ENCODE measurements around the gene CACNA2D1.

CACNA2D1 gene

DNA sequence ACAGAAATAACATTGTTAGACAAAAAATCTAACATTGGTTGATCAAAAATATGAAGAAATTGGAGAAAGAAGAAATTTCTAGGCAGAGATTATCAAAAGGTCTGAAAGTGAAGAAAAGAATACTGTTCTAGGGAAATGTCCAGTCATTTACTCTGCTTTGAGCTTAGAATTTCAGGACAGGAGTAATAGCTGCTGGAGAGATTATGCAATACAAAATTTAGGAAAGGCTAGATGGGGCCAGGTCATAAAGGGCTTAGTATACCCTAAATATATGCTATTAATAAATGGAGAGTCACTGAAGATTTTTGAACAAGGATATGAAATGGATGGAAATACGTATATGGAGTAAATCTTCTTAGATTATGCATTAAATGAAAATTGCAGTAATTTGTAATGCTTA is 279.2 kb downstream of the CACNA2D1 start:
- no peak for DNase-seq (ENCODE audit: low read depth in 2 of 2)
- H3K4me3 ChIP-seq (replicated peaks in 1 of 2; ENCODE audit: low read depth in 2 of 2, low read length in 2 of 2) = no peak overlapping the region
- TF ChIP-seq CTCF (IDR thresholded peaks at IDR 0.05; ENCODE audit: low read depth, low read length) = no peak

DNA sequence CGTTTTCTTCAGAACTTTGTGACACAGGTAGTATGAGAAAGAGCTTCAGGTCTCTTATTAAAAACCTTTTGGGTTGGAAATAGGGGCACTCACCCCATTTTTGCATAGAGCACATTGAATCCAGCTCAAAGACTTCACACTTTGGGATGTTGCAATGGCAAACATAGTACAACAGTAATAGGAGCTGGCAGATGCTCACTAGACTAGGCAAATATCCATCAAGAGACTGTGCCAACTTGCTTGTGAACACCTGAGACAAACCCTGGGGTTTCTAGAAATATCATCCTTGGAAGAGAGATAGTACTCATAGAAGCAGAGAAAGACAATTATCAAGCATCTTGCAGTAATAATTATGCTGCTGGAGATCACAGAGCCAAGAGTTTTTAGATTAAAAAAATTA is 280.0 kb downstream of the CACNA2D1 start:
- TF ChIP-seq CTCF (IDR thresholded peaks at IDR 0.05; ENCODE audit: low read depth, low read length) = no peak
- H3K4me3 ChIP-seq (replicated peaks in 1 of 2; ENCODE audit: low read depth in 2 of 2, low read length in 2 of 2) = no peak overlapping the region

GRCh38 chr7:82162289-82162688 is 281.3 kb downstream of the CACNA2D1 start:
- DNase-seq (ENCODE audit: low read depth in 2 of 2) = no peak
- no peak for TF ChIP-seq CTCF (IDR thresholded peaks at IDR 0.05; ENCODE audit: low read depth, low read length)
- H3K4me3 ChIP-seq (replicated peaks in 1 of 2; ENCODE audit: low read depth in 2 of 2, low read length in 2 of 2) = no peak overlapping the region

More for the DNA sequence above, 280.0 kb downstream of the CACNA2D1 start:
- DNase-seq (ENCODE audit: low read depth in 2 of 2) = no peak

DNA sequence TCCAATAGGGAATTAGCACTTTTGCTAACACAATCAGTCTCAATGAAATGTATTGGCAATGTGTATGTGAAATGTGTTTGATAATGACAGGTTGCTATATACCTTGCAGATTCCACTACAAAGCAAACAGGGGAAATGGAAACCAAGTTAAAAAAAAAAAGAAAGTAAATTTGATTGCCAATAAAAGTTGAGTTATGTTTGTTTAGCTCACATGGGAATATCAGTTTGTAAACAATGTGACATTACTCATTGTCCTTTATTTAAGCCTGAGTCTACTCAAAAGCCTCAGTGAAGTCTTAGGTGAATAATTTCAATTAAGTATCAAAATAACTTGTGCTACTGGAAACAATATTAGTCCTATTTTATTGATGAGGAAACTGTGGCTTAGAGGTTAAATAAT is 285.2 kb downstream of the CACNA2D1 start:
- DNase-seq (ENCODE audit: low read depth in 2 of 2) = no peak
- H3K4me3 ChIP-seq (replicated peaks in 1 of 2; ENCODE audit: low read depth in 2 of 2, low read length in 2 of 2) = no peak overlapping the region
- no peak for TF ChIP-seq CTCF (IDR thresholded peaks at IDR 0.05; ENCODE audit: low read depth, low read length)

GRCh38 chr7:82156893-82157292 is 286.7 kb downstream of the CACNA2D1 start:
- no peak for TF ChIP-seq CTCF (IDR thresholded peaks at IDR 0.05; ENCODE audit: low read depth, low read length)
- no peak overlapping the region for H3K4me3 ChIP-seq (replicated peaks in 1 of 2; ENCODE audit: low read depth in 2 of 2, low read length in 2 of 2)
- no peak for DNase-seq (ENCODE audit: low read depth in 2 of 2)

GRCh38 chr7:82156168-82156567 is 287.4 kb downstream of the CACNA2D1 start:
- no peak for DNase-seq (ENCODE audit: low read depth in 2 of 2)
- H3K4me3 ChIP-seq (replicated peaks in 1 of 2; ENCODE audit: low read depth in 2 of 2, low read length in 2 of 2) = no peak overlapping the region
- TF ChIP-seq CTCF (IDR thresholded peaks at IDR 0.05; ENCODE audit: low read depth, low read length) = no peak

GRCh38 chr7:82154728-82155127 is 288.8 kb downstream of the CACNA2D1 start:
- no peak overlapping the region for H3K4me3 ChIP-seq (replicated peaks in 1 of 2; ENCODE audit: low read depth in 2 of 2, low read length in 2 of 2)
- no peak for DNase-seq (ENCODE audit: low read depth in 2 of 2)
- TF ChIP-seq CTCF (IDR thresholded peaks at IDR 0.05; ENCODE audit: low read depth, low read length) = no peak
